K562 (cell line): Measurements from ENCODE around the gene OR4K15. TPM values are rescaled to one million over a fixed set of nuclear protein-coding genes. Genes with fewer than 3 reads are reported as not detected.

Experiments used
- ATAC-seq: fragments of 200-7000 bp; cut with Tn5 transposase; 3 replicates; pipeline ENCODE4 v1.9.1; 2020; ENCODE audit warnings: moderate library complexity
- BruUV-seq: library from RNA; stranded (reverse); fragments of 400-500 nt; replicated peaks from 2 replicates; lab custom pipeline; 2021; lab: Mats Ljungman, UMichigan
- CTCF ChIA-PET: fragments of 300-600 bp; formaldehyde crosslinking; extraction: SDS; loops from one replicate; lab custom pipeline; 2021; ENCODE audit warnings: low intra/inter-chr PET ratio; lab: Yijun Ruan, JAX
- POLR2A ChIA-PET: fragments of 300-600, 350-650 bp; sonication (Branson Sonifier 250); formaldehyde crosslinking; extraction: SDS; loops from one replicate; lab custom pipeline; 2021; ENCODE audit warnings: antibody characterized with exemption, inconsistent platforms; lab: Yijun Ruan, JAX
- DNase-seq, 4 experiments: peaks; one replicate each; pipeline versions ENCODE4 v3.0.0 to v3.0.0-alpha.2; 2011 to 2018; ENCODE audit warnings: low spot score in 3 of 4, mixed read lengths in 3 of 4; ENCODE audit errors: extremely low read depth in 1 of 4
- FAIRE-seq: peaks from 2 replicates; lab custom pipeline; 2011; peaks lifted over from hg19 to GRCh38; lab: Jason Lieb, UNC
- H2AFZ ChIP-seq: 2 replicates; pipeline ENCODE4 v1.6.0; 2011; ENCODE audit warnings: low read depth, low read length, control low read depth, inconsistent platforms
- H3K27ac ChIP-seq: fragments of 200-600 bp; 3 replicates; pipeline ENCODE4 v1.8.0; 2011; ENCODE audit warnings: low read depth, mild to moderate bottlenecking, control low read depth, inconsistent platforms, low read length, moderate library complexity, mixed read lengths; ENCODE audit errors: extremely low read depth
- H3K27me3 ChIP-seq, 2 experiments: fragments of 300-600 bp in 1 of 2; 2 replicates in 1 of 2; 3 replicates in 1 of 2; pipeline versions ENCODE4 v1.6.0 to v1.8.0; 2011; ENCODE audit warnings: inconsistent platforms in 2 of 2, low read length in 2 of 2, mild to moderate bottlenecking in 1 of 2, mixed read lengths in 1 of 2, moderate library complexity in 1 of 2; ENCODE audit not compliant: control insufficient read depth in 2 of 2, insufficient read depth in 2 of 2
- H3K36me3 ChIP-seq: fragments of 300-600 bp; 3 replicates; pipeline ENCODE4 v1.8.0; 2011; ENCODE audit warnings: mild to moderate bottlenecking, low read length, inconsistent platforms; ENCODE audit not compliant: control insufficient read depth, insufficient read depth
- H3K4me1 ChIP-seq, 2 experiments: fragments of 200-600 bp in 1 of 2; replicated peaks in 1 of 2; 2 replicates in 1 of 2; 3 replicates in 1 of 2; pipeline versions ENCODE4 v1.5.1 to v1.8.0; 2011; ENCODE audit warnings: inconsistent platforms in 2 of 2, low read length in 2 of 2, mild to moderate bottlenecking in 1 of 2, mixed read lengths in 1 of 2, moderate library complexity in 1 of 2; ENCODE audit not compliant: control insufficient read depth in 2 of 2, insufficient read depth in 2 of 2
- H3K4me2 ChIP-seq: 2 replicates; pipeline ENCODE4 v1.6.1; 2011; ENCODE audit warnings: low read length, control low read depth, inconsistent platforms, mixed read lengths; ENCODE audit not compliant: insufficient read depth
- H3K4me3 ChIP-seq: fragments of 200-600 bp; sonication (generic), shearing (Covaris generic); 2 replicates; pipeline ENCODE4 v1.5.1; 2016; ENCODE audit warnings: control low read depth, inconsistent platforms
- H3K79me2 ChIP-seq: fragments of 200-600 bp; 3 replicates; pipeline ENCODE4 v1.8.0; 2011; ENCODE audit warnings: low read length, inconsistent platforms; ENCODE audit not compliant: control insufficient read depth, insufficient read depth
- H3K9ac ChIP-seq, 2 experiments: 2 replicates each; pipeline versions ENCODE4 v1.6.0 to v1.6.1; 2011; ENCODE audit warnings: low read depth in 2 of 2, low read length in 2 of 2, control low read depth in 1 of 2, inconsistent platforms in 1 of 2, mild to moderate bottlenecking in 1 of 2, mixed read lengths in 1 of 2; ENCODE audit not compliant: insufficient read depth in 1 of 2
- H3K9me1 ChIP-seq: one replicate; pipeline ENCODE4 v1.6.0; 2011; ENCODE audit warnings: inconsistent platforms, mild to moderate bottlenecking, low read length, moderate library complexity; ENCODE audit not compliant: control insufficient read depth, insufficient read depth
- H3K9me3 ChIP-seq: replicated peaks from 2 replicates; pipeline ENCODE4 v1.5.1; 2011; ENCODE audit warnings: low read depth, low read length, inconsistent platforms; ENCODE audit not compliant: control insufficient read depth, insufficient read depth
- H4K20me1 ChIP-seq: replicated peaks from 2 replicates; pipeline ENCODE4 v1.6.1; 2011; ENCODE audit warnings: low read length, inconsistent platforms, mixed read lengths; ENCODE audit not compliant: control insufficient read depth, insufficient read depth
- AFF4 ChIP-seq: sonication (generic); formaldehyde crosslinking; IDR thresholded peaks from 2 replicates; pipeline ENCODE4 v1.8.0; 2023; ENCODE audit warnings: mild to moderate bottlenecking, missing genetic modification reagents
- E2F3 ChIP-seq: fragments of 250-450 bp; sonication (Bioruptor Pico); IDR thresholded peaks from 2 replicates; pipeline ENCODE4 v1.4.0; 2020; ENCODE audit warnings: mild to moderate bottlenecking
- EP300 ChIP-seq: IDR thresholded peaks from 2 replicates; pipeline ENCODE4 v1.6.1; 2012; ENCODE audit warnings: low read length, improper control_type of control experiment
- NFE2 ChIP-seq: IDR thresholded peaks from 2 replicates; pipeline ENCODE4 v1.6.1; 2014; ENCODE audit warnings: antibody characterized with exemption, low read depth
- PHF8 ChIP-seq: fragments of 200-600 bp; sonication (generic); IDR thresholded peaks from 2 replicates; pipeline ENCODE4 v1.6.1; 2012; ENCODE audit warnings: mixed run types, mild to moderate bottlenecking, inconsistent platforms, low read length, moderate library complexity, borderline replicate concordance
- RREB1 ChIP-seq: fragments of 250-450 bp; sonication (Bioruptor Pico); IDR thresholded peaks from 2 replicates; pipeline ENCODE4 v1.4.0; 2020
- SREBF2 ChIP-seq: sonication (generic); formaldehyde crosslinking; IDR thresholded peaks from 2 replicates; pipeline ENCODE4 v1.4.0; 2020; ENCODE audit warnings: mild to moderate bottlenecking, missing genetic modification reagents
- TCF7L2 ChIP-seq: fragments of 150-350 bp; IDR thresholded peaks from 2 replicates; pipeline ENCODE4 v1.6.1; 2016; ENCODE audit warnings: low read depth, mild to moderate bottlenecking, low read length, moderate library complexity
- ZKSCAN8 ChIP-seq: fragments of 200-800 bp; sonication (Bioruptor generic); IDR thresholded peaks from 2 replicates; pipeline ENCODE4 v1.6.1; 2016; ENCODE audit warnings: missing genetic modification characterization, missing compliant biosample characterization
- ZNF23 ChIP-seq: fragments of 250-450 bp; sonication (Bioruptor Pico); IDR thresholded peaks from 2 replicates; pipeline ENCODE4 v1.4.0; 2020; ENCODE audit warnings: mild to moderate bottlenecking
- WGBS: fragments of 100-300 bp; shearing (Covaris generic); methylation state at CpG from one replicate; pipeline ENCODE4 v1.1.6; 2016; ENCODE audit warnings: low coverage, mixed read lengths; ENCODE audit not compliant: insufficient coverage; ENCODE audit errors: missing lambda C conversion rate; 5-methylcytosine and 5-hydroxymethylcytosine counted together
- in situ Hi-C: fragments of 300-500 bp; cut with MboI; formaldehyde crosslinking; loops from 4 replicates; pipeline ENCODE4 v1.15.0; 2018; ENCODE audit warnings: inconsistent platforms, mixed read lengths
- intact Hi-C: fragments of 100-400 bp; cut with micrococcal nuclease; formaldehyde crosslinking; loops from 2 replicates; pipeline ENCODE4 v1.14.2; 2022
- polyA plus RNA-seq, 8 experiments: library from polyadenylated mRNA; depleted of rRNA in 4 of 8; stranded (reverse) in 5 of 8; unstranded in 3 of 8; fragments of >200 nt; fragmentation: Nextera tagmentation in 2 of 8; fragmentation: Illumina TruSeq in 1 of 8; extraction: Ambion mirVana in 2 of 8; extraction: Trizol in 1 of 8; gene quantifications; 2 replicates each; pipeline versions ENCODE4 v1.2.1 to v1.2.3, GENCODE V29; 2011 to 2014; ENCODE audit warnings: inconsistent platforms in 1 of 8, missing spikeins in 1 of 8
- total RNA-seq, 7 experiments: library from RNA; depleted of rRNA in 6 of 7; stranded (reverse); fragments of >200 nt in 6 of 7; fragmentation: Illumina TruSeq in 2 of 7; extraction: Trizol in 2 of 7; gene quantifications; 2 replicates each; pipeline versions ENCODE4 v1.2.1 to v1.2.3, GENCODE V29; 2011 to 2021; ENCODE audit warnings: low replicate concordance in 1 of 7

The OR4K15 gene
- total and polyA plus RNA-seq, 9 of the 15 experiments (the other 6 are each of a cell fraction or from before 2014, with no cell fraction given) = not detected

GRCh38 chr14:19974844-19975243 is 547 bp upstream of the OR4K15 start (continued):
- TF ChIP-seq RREB1 (CRISPR knock-in tag) (no peak), NFE2 (no peak)

- WGBS = 27% methylated on average over 2 of the region's 2 CpGs
- no TSS peak for BruUV-seq
- no peaks in the 10 kb centered on the region for H3K9me3 ChIP-seq
Measured at GRCh38 chr14:19993438-19993837, 18.0 kb downstream of the OR4K15 start.

More at GRCh38 chr14:19993438-19993837, 18.0 kb downstream of the OR4K15 start:
- H3K4me1 ChIP-seq = no peaks in the 10 kb centered on the region
- H3K27ac ChIP-seq = no peak overlapping the region
- no peaks in the 10 kb centered on the region for H3K9me1 ChIP-seq
- H3K79me2 ChIP-seq = no peaks in the 10 kb centered on the region
- POLR2A ChIA-PET = no interaction called here
- in situ Hi-C loops = no loop called here
- H3K9ac ChIP-seq = no peak overlapping the region
- no peak overlapping the region for H2AFZ ChIP-seq
- H3K4me2 ChIP-seq = no peak overlapping the region
- intact Hi-C loops = no loop called here
- CTCF ChIA-PET = no interaction called here
- ATAC-seq (no peak), DNase-seq (no peak), FAIRE-seq (no peak)
- no peaks in the 10 kb centered on the region for H4K20me1 ChIP-seq
- no peak overlapping the region for H3K4me3 ChIP-seq
- no peaks in the 10 kb centered on the region for H3K36me3 ChIP-seq
- no peaks in the 10 kb centered on the region for H3K27me3 ChIP-seq
- TF ChIP-seq ZNF23 (no peak), E2F3 (CRISPR knock-in tag) (no peak), SREBF2 (CRISPR knock-in tag) (no peak), TCF7L2 (no peak), EP300 (no peak), ZKSCAN8 (CRISPR knock-in tag) (no peak), AFF4 (CRISPR knock-in tag) (no peak), PHF8 (no peak)
